ENCODE measurements around the gene ADAP2.

DNA sequence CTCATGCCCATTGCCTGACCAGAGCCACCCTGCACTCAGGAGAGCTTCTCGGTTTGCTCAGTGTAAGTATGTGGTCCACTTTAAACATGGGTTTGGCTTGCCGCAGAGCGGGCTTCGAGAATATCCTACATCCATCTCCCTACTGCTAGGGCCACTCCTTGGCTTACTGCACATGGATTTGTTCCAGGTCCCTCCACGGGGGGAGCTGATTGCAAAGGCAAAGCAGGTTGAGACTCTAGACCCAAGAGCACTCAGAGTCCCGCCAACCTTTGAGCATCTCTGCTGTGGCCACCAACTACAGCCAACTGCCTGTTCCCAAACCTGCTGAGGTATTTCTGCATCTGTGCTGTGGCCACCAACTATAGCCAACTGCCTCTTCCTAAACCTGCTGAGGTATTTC lies 75.5 kb downstream of the ADAP2 start:
- TF ChIP-seq EZH2 (IDR thresholded peaks at IDR 0.05; ENCODE audit: insufficient read depth, poor library complexity, severe bottlenecking) (no peak), EZH2phosphoT487 (IDR thresholded peaks at IDR 0.05; ENCODE audit: insufficient read depth, low read depth) (no peak)
